Astrocyte of the spinal cord (primary cell): ENCODE results near the gene TTLL11.

Source experiments
- DNase-seq: peaks from one replicate; pipeline ENCODE4 v3.0.0; 2011; ENCODE audit warnings: low read depth, low spot score
- H3K4me3 ChIP-seq: 2 replicates; pipeline ENCODE4 v1.5.1; 2011; ENCODE audit warnings: low read depth, mild to moderate bottlenecking, low read length, moderate library complexity
- in situ Hi-C: cut with HindIII; loops from 2 replicates; pipeline ENCODE4 v1.10.0; 2017; ENCODE audit warnings: low sequenced_read_pairs
- TF ChIP-seq, protein P1 (sequence below): IDR thresholded peaks from 2 replicates; pipeline ENCODE4 v1.5.1; 2012; ENCODE audit warnings: low read depth, mild to moderate bottlenecking, low read length, inconsistent platforms

The TTLL11 gene

DNA sequence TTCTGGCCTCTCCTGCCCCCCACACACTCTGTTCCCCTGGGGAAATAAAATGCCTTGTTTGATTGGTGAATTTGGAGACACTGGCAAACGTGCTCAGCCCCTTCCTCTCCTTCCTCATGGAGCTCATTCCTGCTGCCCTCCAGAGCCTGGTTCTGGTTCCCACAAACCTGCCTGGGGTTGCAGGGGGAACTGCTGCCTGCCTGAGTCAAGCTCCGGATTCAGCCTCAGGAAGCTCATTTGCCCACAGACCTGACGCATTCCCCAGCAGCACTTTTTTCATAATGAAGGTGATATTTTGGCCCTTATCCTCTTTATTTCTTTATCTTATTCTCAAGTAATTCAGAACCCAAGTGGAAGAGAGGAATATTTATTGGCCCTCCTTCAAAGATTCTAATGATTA is 140.5 kb downstream of the TTLL11 start:
- DNase-seq = no peak
- no peak overlapping the region for H3K4me3 ChIP-seq
- in situ Hi-C loops = no loop called here
- TF ChIP-seq, protein P1, sequence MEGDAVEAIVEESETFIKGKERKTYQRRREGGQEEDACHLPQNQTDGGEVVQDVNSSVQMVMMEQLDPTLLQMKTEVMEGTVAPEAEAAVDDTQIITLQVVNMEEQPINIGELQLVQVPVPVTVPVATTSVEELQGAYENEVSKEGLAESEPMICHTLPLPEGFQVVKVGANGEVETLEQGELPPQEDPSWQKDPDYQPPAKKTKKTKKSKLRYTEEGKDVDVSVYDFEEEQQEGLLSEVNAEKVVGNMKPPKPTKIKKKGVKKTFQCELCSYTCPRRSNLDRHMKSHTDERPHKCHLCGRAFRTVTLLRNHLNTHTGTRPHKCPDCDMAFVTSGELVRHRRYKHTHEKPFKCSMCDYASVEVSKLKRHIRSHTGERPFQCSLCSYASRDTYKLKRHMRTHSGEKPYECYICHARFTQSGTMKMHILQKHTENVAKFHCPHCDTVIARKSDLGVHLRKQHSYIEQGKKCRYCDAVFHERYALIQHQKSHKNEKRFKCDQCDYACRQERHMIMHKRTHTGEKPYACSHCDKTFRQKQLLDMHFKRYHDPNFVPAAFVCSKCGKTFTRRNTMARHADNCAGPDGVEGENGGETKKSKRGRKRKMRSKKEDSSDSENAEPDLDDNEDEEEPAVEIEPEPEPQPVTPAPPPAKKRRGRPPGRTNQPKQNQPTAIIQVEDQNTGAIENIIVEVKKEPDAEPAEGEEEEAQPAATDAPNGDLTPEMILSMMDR = no peak

DNA sequence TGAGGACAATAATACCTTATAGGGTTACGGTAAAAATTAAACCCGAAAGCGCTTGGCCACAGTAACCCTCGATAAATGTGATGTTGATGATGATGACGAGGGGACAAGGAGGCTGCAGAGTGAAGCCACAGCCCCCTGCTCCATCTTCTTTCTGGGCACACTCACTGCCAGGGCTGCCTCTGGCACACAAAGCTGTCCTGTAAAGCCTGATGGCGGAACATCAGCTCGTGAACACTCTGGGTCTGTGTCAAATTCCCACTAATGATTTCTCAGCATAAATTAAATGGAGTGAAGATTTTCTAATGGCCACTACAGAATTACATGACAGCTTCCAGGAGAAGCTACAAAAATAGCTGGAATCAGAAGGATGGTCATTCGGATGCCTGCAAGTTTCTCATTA is 142.2 kb downstream of the TTLL11 start:
- in situ Hi-C loops = no loop called here
- no peak for DNase-seq

DNA sequence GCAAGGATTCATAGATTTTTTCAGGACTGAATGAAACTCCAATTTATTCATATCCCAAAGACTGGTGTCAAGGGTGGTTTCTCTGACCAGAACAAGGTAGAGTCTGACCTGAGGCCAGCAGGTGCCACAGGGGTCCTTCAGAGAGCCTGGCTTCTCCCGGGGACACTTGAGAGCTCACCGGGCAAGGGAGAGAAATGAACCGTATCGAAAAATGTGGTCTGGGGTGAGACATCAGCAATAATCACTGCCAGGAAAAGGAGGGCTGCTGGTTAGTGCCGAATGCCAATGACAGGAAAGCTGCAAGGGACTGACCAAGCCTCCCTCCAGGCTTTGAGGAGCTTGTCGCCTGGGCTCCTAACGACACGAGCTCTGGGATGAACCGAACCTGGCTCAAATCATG is 142.7 kb downstream of the TTLL11 start:
- no peak for DNase-seq
- in situ Hi-C loops = no loop called here
- TF ChIP-seq, protein P1 = no peak
- H3K4me3 ChIP-seq = no peak overlapping the region

More for the DNA sequence above, 142.2 kb downstream of the TTLL11 start:
- TF ChIP-seq, protein P1 = no peak
- H3K4me3 ChIP-seq = no peak overlapping the region

DNA sequence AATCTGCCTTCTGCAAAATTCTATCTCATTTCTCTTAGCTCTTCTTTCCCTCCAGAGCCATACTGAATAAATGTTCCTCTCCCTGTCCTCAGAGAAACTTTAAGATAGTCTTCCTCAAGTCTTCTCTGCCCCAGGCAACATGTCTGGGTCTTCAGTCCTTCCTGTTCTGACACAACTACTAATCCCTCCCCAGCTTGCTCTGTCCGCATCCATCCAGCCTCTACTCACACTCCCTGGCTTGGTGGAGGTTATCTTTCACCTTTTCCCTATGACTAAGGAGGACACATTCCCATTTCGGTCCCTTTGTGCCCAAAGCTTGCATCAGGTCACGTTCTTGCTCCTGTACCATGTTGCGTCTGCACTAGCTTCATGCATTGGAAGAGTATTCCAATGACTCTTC is 143.3 kb downstream of the TTLL11 start:
- in situ Hi-C loops = no loop called here
- no peak for DNase-seq
- no peak overlapping the region for H3K4me3 ChIP-seq
- TF ChIP-seq, protein P1 = no peak

GRCh38 chr9:121949364-121949763 is 143.7 kb downstream of the TTLL11 start:
- in situ Hi-C loops = no loop called here
- DNase-seq = no peak

DNA sequence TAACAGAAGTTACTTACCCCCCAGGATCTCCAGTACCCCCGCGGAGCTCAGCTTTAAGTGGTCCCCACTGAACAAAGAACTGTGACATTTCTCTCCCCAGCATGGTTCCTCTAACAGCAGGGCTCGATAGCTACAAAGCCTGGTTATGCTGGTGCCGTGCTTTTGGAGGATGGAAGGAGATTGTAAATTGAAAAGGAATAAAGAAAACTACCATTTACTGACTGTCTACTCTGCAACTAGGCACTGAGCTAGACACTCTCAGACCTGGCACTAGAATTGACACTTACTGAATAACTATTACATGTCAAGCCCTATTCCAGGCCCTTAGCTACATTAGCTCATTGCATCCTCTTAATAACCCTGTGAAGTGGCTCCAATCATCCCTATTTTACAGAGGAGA is 145.3 kb downstream of the TTLL11 start:
- H3K4me3 ChIP-seq = no peak overlapping the region
- in situ Hi-C loops = no loop called here
- TF ChIP-seq, protein P1 = no peak
- DNase-seq = no peak

More at GRCh38 chr9:121949364-121949763, 143.7 kb downstream of the TTLL11 start:
- no peak overlapping the region for H3K4me3 ChIP-seq
- TF ChIP-seq, protein P1 = no peak

GRCh38 chr9:121946465-121946864 is 146.6 kb downstream of the TTLL11 start:
- in situ Hi-C loops = no loop called here
- H3K4me3 ChIP-seq = no peak overlapping the region
- TF ChIP-seq, protein P1 = no peak
- DNase-seq = no peak
